SK-MEL-5 (cell line): ENCODE results near the gene WDR64. TPM values are rescaled to one million over a fixed set of nuclear protein-coding genes. Genes with fewer than 3 reads are reported as not detected.

Experiments used
- DNase-seq: peaks from one replicate; pipeline ENCODE4 v3.0.0-alpha.2; 2016; ENCODE audit warnings: low read depth, low spot score
- in situ Hi-C: cut with HindIII; loops from 2 replicates; pipeline ENCODE4 v1.10.0; 2016; ENCODE audit warnings: low sequenced_read_pairs, high pct_unique_total_duplicates, low pct_unique_long_range_greater_than_20kb
- polyA plus RNA-seq, 2 experiments: library from polyadenylated mRNA; depleted of rRNA; stranded (reverse); fragments of >200 nt; gene quantifications; 2 replicates each; pipeline ENCODE4 v1.2.3, GENCODE V29; 2015
- total RNA-seq: library from RNA; depleted of rRNA; stranded (reverse); fragments of >200 nt; shearing (Covaris generic); gene quantifications from 2 replicates; pipeline ENCODE4 v1.2.3, GENCODE V29; 2014; rRNA removed

WDR64 gene
- total RNA-seq, result not detected in 2 replicates
- not detected in 2 replicates for polyA plus RNA-seq (2015; cell fraction: cytosol; rRNA removed)
- not detected in 2 replicates for polyA plus RNA-seq (2015; cell fraction: nucleus; rRNA removed)

DNA sequence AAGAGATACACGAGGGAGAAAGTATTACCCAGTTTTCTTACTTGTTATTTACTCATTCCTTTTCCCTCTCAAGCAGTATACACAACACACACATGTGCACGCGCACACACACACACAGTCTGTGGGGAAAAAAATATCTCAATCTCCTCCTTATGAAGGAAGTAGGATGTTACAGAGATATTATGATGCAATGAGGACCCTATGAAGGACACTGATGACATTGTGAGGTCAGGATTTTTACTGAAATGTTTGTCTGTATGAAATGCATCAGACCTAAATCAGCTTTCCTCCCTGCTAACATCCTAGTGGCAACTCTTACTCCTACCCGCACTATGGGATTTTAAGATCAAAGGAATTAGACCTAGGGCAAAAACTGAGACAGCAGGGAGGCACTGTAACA lies at the start of gene WDR64:
Gene WDR64, plus strand, starts transcription at position 270 of the 400 bp plus-strand sequence. CDS start 204 bp downstream, outside the sequence.
- in situ Hi-C loops, result no loop called here
- no peak for DNase-seq

DNA sequence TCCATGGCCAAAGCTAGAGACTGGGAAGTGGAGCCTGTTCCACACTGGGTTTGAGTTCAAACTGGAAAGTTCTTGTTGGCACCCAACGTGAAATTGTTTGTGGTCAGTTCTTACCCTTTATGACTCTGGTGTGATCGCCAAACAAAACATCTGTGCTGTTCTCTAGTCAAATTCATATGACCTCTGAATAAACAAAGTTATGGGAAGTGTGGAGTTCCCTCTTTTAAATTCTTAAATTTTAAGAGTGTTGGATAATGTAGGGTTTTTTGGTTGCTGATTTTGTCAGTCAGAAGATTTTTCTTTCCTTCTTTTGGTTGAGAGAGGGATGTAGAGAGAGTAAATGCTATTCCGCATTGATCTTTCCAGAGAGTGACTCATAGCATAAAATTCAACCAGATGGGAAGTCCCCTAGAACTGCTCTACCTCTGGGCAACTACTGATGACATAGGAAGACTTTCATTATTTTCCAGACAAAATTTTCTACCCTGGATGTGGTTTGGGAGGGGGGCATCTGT lies 48.3 kb upstream of the WDR64 start:
- no peak for DNase-seq
- in situ Hi-C loops, result no loop called here

DNA sequence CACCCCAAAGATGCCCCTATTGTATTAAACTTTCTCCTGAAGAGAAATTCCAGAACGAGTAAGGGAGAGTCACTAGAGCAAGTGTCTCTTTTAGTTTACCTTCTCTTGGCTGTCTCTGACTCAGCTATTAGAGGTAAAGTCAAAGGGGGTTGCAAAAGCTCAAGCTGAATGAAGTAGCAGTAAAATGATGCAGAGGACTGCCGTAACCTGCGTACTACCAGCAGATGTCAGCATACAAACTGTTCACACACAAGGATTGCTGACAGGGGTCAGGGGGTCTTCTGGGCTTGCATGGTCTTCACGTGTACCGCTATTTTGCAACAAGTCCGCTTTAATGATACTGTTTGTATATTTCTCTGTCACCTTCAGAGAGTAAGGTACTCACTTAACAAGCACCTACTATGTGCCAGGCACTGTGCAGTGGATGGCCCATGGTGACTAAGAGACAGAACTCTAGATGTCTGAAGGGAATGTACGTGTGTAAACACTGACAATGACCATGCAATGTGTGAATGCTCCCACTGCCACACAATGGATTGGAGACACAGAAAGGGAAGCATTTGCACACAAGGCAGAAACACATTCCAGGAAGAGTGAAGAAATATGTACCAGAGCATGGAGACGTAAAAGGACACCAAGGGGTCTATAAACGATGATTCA lies 46.8 kb upstream of the WDR64 start:
- DNase-seq, result peak; percentile 45
- in situ Hi-C loops, result no loop called here

DNA sequence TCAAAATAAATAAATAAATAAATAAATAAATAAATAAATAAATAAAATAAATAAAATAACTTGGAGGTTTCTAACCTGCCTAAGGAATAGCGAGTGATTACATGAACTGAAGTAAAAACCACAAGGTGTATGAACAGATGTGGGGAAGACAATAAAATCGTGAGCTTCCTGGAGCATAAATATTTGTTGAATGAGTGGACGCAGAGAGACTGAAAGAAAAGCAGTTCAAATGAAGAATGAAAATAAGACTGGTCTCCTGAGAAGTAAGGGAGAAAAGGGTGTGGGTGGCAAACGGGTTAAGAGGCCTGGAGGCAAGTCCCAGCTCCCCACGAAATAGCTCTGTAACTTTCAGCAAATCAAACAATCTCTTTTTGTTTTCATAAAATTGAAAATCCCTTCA lies 45.5 kb upstream of the WDR64 start:
- in situ Hi-C loops, result no loop called here

GRCh38 chr1:241607497-241607896 lies 44.6 kb upstream of the WDR64 start:
- DNase-seq, result no peak
- in situ Hi-C loops, result no loop called here

More for the DNA sequence above, 45.5 kb upstream of the WDR64 start:
- no peak for DNase-seq

DNA sequence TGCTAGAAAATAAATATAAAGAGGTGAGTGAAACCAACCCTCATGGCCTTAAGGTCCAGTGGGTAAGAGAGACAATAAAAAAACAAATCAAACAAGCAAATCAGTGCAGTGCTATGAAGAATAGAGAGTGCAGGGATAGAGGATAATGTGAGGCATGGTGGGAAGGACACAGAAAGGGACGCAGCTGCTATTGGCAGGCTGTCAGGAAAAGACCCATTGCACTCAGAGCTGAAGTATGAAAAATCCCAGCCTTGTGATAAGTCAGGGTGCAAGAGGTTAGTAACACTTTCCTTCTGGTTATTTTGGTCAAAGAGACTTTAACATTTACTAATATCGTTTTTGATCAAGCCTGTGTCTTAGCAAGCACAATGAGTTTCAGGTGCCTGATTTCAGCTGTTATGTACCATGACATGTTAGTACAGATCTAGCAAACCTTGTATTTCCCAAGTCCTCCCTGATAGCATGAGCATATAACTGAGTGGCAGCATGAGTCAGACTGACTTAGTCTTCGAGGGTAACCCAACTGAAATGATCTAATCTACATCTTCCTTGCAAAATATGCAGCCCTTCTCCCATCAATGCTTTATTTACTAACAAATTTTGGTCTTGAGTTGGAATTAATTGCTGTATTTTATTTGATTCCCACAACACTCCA lies 43.6 kb upstream of the WDR64 start:
- in situ Hi-C loops, result no loop called here
- DNase-seq, result no peak

DNA sequence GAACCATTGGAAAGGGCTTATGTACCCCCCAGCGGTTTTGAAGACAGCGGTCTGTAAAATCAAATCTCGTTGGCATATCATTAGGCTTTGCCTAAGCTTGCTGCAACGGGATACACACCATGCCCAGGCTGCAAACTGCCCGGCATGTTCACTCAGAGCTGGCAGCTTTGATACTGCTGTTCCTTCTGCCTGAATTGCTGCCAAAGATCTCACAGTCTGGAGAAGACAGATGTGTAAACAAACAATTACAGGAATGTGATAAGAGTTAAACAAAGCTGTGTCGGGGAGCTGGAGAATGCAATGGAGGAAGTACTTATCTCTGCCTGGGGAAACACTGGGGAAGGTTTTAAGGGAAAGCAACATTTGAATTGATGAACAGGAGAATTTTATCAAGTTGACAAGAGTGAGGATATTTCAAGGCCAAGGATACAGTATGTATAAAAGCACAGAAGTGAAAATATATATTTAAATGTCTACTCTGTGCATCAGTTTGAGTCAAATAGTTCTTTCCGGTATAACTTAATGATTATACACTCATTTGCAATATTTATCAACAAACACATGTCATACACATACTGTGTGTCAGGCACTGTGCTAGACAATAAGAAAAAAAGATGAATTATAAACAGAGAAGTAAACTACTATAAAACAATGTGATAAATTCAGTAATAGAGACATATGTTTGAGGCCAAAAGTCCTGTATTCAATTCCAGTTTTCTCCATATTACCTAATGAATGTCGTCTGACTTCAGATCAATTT lies 41.8 kb upstream of the WDR64 start:
- in situ Hi-C loops, result loop anchor here (10.0 kb wide), 1 partner anchor 85 kb away; no protein-coding TSS in a partner anchor
- no peak for DNase-seq

GRCh38 chr1:241611063-241611462 lies 41.0 kb upstream of the WDR64 start:
- in situ Hi-C loops, result loop anchor here (10.0 kb wide), 1 partner anchor 86 kb away; no protein-coding TSS in a partner anchor
- peak; percentile 86 for DNase-seq

DNA sequence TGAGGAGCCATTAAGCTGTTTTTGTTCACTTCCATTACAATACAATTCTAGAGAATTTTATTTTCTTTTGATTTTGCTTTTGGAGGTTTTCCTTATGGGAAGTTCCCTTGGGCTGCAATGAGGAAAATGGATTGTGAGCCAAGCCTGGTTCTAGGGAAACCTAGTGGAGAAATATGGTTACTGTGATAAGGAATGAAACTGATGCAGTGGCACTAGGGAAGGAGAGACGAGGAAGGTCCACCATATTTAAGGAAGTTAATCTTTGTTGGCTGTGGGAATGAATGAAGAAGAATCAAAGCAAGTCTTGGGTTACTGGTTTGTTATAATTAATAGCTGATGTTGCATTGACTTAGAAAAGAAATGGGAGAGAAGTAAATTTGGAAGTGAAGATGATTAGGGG lies 40.3 kb upstream of the WDR64 start:
- in situ Hi-C loops, result loop anchor here (10.0 kb wide), 1 partner anchor 87 kb away; no protein-coding TSS in a partner anchor
- peak; percentile 37 for DNase-seq

DNA sequence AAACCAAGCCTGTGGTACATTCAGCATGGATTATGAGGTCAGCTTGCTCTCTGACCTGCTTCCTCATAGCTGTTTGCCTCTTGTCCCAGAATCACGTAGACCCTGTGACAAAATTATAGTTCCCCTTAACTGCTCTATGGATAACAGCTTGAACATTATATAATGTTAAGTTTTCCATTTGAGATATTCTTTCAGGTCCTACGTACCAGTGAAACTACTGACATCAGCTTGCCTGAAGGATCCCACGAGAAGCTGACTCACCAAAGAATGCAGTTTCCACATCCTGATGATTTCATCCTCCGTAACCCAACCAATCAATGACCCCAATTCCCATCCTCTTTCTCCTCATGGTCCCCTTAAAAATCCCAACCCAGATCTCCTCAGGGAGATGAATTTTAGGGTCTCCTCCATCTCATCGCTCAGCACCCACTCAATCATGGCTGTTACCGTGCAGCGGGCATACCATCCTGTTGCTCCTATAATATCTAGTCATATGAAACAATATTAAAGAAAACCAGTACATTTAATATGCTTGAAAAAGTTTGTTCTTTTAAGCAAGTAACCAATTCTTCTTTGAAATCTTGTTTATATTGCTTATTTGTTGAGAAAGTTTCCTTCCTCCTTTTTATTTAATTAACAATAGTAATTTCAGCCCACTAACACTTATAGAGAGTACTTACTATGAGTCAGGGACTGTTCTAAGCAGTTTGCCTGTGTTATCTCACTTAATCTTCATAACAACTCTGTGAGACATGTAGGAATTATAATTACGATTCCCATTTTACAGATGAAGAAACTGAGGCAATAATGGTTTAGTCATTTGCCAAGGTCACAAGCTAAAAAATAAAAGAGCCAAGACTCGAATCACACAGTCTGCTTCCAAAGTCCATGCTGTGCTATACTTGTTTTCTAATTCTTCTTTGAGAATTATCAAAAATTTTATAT lies 39.3 kb upstream of the WDR64 start:
- in situ Hi-C loops, result loop anchor here (10.0 kb wide), 1 partner anchor 88 kb away; no protein-coding TSS in a partner anchor
- DNase-seq, result peak; percentile 45

GRCh38 chr1:241614144-241614543 lies 37.9 kb upstream of the WDR64 start:
- DNase-seq, result no peak
- in situ Hi-C loops, result loop anchor here (10.0 kb wide), 1 partner anchor 89 kb away; no protein-coding TSS in a partner anchor

- in situ Hi-C loops, result loop anchor here (10.0 kb wide), 1 partner anchor 90 kb away; no protein-coding TSS in a partner anchor
- DNase-seq, result no peak
Measured at GRCh38 chr1:241614572-241614971, 37.5 kb upstream of the WDR64 start.

DNA sequence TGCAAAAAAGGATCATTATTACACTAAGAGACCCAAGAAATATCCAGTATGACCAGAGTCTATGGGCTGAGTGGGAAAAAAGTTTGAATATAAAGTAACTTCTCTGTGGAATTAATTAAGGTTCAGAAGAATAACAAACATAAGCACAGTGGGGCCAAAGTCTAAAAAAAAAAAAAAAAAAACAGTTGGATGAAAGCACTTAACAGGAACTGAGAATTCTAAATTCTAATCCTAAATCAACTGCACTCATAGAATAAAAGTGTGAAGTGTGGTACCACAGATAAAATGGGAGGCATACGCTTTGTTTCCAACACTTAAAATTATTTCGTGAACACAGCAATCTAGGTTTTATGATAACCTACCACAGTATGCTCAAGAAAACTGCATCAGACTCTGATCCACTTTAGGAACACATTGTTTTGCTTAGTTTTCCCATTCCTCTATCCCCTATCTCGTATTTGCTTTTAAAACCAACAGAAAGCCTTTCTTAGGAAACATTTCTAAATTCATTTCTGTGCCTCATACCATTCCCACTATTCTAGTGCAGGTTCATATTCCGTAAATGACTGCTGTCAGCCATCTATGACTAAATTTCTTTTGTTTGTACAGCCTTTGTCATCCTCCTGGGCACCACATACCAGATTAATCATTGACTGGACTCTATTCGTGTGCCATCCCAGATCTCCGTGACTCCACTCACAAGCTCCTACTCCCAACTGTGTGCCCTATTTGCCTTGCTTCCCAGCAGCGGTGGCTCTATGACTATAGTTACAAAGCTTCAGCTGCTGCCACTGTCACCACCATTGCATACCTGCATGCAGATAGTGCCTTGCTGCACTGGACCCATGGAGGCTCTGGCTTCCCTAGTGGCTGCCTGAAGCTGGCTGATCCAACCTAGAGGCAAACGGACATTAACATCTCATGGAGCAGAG lies 36.8 kb upstream of the WDR64 start:
- DNase-seq, result no peak
- in situ Hi-C loops, result loop anchor here (10.0 kb wide), 1 partner anchor 91 kb away; no protein-coding TSS in a partner anchor

- DNase-seq, result no peak
- in situ Hi-C loops, result loop anchor here (10.0 kb wide), 1 partner anchor 93 kb away; no protein-coding TSS in a partner anchor
Measured at GRCh38 chr1:241617426-241617825, 34.7 kb upstream of the WDR64 start.

- DNase-seq, result no peak
- in situ Hi-C loops, result no loop called here
Measured at GRCh38 chr1:241622669-241623068, 29.4 kb upstream of the WDR64 start.

- no peak for DNase-seq
- in situ Hi-C loops, result no loop called here
Measured at GRCh38 chr1:241624935-241625334, 27.1 kb upstream of the WDR64 start.
